NCI-H2171 (cell line): ENCODE data around the gene MAN1A1.
"Not testable (repeated sequence)": the region's sequence is repeated elsewhere in the genome, so short reads cannot be mapped to it uniquely, and the experiment has no call there.

ENCODE experiments used
- DNase-seq: peaks from one replicate; lab custom pipeline; 2025; lab: John Stamatoyannopoulos, UW

MAN1A1 gene

DNA sequence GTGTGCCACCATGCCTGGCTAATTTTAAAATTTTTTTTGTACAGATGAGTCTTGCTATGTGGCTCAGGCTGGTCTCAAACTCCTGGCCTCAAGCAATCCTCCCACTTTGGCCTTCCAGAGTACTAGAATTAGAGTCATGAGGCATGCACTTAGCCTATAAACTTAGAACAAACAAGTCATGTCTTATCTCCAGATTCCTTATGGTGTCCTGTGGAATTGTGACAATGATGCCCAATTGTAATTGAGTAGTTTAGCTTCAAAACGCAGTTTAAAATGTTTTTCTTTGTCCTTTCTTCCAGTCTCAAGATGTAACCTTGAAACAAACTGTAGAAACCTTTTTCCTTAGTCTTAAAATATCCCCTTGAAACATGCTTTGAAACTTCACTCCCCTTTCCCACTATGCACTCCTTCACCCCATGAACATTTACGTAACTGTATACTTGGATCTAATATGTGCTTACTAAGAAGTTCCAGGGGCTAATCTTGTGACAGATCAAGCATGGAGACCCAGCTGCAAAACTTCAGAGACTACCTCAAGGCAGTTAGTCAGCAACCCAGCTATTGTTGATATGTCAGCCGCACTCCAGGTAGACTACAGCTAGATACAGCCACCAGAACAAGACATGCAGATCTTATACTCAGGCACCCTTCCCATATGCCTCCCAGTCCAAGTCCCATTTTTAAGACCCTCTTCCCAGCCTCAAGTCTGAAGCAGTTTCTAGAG lies 46.2 kb downstream of the MAN1A1 start:
- DNase-seq: no peak

DNA sequence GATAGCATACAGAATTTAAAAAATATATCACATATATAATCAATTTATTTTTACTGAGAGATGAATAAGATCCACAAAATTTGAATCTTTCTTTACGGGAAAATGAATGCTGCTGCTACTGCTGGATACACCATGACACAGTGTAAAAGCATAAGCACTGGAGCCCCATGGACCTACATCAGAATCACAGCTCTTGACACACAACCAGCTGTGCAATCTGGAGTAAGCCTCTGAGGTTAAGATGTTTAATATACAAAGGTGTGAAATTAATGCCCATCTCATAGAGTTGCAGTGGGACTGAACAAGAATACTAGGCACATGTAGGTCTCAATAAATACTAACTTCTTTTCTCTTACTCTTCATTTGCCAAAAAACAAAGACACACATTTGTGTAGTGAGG lies 48.1 kb downstream of the MAN1A1 start:
- no peak for DNase-seq

DNA sequence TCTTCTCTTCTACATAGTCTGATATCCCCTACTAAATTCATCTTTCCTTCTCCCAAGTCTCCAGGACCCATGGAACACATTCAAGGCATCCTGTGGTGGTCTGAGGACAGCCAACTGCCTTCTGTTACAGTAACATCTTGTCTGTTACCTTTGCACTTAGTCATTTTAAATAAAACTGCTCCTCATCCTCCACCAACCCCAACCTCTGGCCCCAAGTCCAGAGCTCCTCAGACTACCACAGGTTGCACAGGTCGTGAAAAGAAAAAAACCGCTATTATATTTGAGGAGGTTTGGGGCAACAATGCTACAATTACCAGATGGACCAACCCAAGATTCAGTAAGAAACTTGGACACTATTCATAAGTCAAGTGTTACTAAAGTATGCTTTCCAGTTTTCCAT lies 49.9 kb downstream of the MAN1A1 start:
- DNase-seq: no peak

DNA sequence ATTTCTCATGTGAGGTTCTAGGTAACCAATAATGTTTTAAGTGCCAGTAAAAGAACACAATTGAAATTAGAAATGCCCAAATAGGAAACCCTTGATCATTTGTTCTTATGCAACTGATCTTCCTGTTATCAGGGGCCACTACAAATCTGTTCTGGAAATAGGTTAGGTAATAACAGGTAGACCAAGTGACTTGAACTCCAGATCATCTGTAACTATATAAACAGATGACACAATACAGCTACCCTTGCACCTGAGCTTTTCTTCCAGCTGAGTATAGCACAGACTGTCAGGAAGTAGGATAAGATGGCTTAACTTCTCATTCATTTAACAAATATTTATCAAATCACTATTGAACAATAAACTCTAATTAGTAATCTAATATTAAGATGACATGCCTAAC lies 52.5 kb downstream of the MAN1A1 start:
- no peak for DNase-seq

DNA sequence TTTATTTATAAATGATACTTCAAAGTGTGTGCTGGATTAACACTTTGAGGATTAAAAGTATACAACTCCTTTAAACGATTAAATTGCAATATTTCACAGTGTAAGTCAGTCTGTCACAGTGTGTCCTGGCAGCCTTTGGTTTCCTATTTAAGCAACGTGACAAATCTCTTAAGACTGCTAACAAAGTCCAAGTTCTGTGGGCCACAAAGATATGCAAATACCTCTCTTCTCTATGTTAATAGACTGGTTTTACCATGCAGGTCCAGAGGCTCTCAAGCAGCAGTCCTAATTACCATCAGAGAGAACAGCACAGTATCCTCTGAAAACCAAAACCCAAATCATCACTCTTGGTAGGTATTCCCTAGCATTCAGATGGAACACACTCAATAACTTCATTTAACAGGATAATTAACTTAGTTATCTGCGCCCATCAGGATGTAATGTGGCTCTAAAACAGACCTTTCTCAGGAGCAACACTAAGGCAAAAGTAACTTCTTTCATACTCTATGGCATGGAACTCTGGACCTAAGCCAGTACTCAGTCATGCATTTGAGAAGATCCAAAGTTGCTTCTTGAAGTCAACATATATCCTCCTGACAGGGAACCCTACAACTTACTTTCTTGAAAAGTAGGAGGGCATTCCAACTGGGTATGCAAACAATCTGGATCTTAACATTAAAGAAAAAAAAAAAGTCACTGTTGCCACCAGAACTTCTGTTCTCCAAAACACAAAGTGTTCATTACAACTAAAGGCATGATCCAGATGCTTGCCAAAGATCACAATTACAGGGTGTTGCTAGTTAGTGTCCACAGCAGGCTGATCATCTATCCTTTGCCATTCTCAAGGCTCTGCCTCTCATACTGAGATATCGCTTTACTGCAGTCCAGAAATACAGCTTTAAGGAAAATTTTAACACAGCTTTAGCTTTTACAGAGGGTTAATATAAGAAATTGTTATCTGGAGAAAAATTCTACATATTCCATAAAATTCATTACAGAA lies 53.2 kb downstream of the MAN1A1 start:
- no peak for DNase-seq

DNA sequence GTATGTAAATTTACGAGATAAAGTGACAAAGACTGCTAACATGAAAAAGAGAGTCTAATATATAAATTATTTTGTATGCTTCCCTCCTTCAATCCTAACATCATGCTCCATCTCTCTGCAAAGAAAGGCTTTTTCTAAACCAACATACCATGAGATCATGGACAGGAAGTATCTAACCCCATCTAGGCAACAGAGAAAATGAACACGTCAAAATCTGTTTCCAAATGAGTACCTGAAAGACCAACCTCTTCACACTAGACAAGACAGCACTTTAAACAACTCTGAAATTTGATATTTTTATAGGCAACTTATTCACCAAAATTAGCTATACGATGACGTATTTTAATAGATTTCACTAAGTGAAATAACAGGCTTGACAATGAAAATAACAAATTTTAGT lies 54.6 kb downstream of the MAN1A1 start:
- DNase-seq: no peak

DNA sequence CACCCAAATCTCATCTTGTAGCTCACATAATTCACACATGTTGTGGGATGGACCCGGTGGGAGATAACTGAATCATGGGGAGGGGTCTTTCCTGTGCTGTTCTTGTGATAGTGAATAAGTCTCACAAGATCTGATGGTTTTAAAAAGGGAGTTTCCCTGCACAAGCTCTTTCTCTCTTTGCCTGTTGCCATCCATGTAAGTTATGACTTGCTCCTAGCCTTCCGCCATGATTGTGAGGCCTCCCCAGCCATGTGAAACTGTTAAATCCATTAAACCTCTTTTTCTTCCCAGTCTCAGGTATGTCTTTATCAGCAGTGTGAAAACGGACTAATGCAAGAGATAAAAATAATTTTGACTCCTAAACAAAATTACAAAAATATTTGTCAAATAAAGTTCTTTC lies 58.5 kb downstream of the MAN1A1 start:
- DNase-seq: not testable (repeated sequence)

DNA sequence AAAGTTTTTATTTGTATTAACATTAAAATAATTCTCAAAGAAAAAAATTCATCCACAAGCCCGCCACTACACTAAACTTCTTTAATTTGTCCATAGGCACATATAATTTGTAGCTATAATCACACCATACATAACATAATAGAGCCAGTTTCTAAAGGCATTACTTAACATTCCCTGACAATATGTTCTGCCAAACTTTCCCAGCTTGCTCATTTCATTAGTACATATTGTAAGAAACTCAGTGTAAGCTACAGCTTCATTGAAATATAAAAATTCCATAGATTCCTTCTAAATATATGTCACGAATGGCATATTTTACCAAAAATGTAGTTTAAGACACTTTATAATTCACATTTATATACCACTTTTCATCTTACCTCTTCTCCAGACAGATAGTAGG lies 59.3 kb downstream of the MAN1A1 start:
- DNase-seq: no peak

DNA sequence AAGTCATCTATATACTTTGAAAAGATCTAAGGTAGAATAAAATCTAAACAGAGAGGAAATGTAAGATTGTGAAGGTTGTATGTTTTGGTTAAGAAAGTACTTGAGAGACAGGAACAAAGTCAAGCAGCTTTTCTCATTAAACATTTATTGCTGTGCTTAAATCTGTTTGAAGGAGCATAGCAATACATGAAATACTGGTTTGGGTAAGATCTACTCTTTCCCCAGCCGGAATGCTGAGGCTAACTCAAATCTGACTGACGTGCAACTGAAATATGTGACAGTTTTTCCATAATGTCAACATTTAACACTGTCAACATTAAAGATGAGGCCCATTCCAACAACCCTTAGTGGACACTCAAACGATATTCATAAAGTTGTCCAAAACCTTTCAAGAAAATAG lies 59.9 kb downstream of the MAN1A1 start:
- DNase-seq: no peak

DNA sequence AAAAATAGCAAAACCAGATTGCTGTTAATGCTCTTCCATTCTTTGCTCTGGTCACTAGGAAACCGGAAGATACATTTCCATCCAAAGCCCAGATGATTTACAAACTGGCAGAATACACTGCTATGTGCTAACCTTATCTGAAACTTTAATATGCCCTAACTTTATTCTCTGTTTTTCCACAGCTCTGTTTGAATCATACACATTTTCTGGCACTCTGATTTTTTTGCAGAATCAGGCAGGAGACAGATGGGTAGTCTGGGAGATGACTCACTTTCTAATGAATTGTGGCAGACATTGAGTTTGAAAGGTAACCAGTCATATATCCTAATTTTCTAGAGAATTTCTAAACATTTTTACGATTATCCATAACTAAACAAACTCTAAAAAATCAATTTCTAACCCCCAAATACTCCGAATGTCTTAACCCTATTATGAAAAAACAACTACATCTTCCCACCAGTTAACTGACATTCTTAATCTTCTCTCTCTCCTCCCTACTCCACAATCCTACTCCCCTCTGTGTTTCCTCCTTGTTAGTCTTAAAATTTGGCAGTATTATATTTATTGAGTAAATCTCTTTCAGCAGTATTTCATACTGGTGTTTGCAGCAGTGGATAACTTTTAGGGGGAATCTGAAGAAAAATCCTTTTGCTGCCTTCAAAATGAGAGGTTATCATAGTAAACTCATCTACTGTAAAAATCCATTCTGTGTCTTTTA lies 63.5 kb downstream of the MAN1A1 start:
- no peak for DNase-seq

DNA sequence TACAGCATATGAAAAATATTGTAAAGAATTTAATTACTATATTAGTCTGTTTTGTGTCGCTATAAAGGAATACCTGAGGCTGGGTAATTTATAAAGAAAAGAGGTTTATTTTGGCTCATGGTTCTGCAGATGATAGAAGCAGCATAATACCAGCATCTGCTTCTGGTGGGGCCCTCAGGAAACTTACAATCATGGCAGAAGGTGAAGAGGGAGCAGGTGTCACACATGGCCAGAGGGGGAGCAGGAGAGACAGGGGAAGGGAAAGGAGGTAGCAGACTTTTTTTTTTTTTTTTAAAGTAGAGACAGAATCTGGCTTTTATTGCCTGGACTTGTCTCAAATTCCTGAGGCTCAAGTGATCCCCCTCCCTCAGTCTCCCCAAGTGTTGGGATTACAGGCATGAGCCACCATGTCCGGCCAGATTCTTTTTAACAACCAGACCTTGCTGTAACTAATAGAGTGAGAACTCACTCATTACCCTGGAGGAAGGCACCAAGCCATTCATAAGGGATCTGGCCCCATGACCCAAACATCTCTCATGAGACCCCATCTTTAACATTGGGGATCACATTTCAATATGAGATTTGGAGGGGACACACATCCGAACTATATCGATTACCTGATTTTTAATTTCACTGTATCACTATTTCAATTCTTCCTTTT lies 64.6 kb downstream of the MAN1A1 start:
- DNase-seq: no peak

DNA sequence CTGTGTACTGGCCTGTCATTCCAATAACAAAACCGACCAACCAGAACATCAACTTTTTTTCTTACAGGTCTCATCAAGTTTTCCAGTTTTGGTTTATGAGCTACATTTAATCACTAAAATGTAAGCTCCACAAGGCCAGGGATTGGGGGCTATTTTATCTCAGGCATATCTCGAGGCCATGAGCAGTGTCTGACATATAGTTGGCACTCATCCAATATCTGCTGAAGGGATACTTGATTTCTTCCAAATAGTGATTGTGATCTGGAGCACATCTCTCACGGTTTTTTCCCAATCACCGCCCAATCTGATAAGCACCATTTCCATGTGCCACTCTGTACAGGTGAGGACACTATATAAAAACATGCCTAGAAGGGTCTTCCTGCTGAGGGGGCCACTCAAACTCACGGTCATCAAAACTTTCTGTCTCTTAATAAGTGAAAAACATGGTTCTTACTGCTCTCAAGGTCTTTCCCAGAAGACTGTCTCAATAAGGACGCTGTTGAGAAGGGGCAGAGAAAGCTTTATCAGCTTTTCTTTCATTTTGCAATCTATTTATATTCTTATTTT lies 65.5 kb downstream of the MAN1A1 start:
- no peak for DNase-seq

DNA sequence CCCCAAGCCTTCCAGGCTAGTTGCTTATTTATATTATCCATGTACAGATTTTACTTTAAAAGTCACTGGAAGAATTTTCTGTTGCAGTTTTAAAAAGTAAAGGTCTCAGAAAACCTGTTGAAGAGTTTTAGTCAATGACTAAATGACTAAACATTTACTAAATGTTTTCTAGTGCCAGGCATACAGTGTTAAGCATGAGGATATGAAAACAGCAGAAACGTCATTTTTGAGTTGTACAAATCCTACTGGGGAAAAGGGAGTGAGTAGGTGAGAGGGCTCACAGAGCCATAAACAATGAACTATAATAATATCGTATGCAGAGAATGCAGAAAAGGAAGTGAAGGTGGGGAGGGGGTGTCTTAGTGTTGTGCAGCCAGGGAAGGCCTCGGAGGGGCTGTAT lies 66.3 kb downstream of the MAN1A1 start:
- DNase-seq: no peak

DNA sequence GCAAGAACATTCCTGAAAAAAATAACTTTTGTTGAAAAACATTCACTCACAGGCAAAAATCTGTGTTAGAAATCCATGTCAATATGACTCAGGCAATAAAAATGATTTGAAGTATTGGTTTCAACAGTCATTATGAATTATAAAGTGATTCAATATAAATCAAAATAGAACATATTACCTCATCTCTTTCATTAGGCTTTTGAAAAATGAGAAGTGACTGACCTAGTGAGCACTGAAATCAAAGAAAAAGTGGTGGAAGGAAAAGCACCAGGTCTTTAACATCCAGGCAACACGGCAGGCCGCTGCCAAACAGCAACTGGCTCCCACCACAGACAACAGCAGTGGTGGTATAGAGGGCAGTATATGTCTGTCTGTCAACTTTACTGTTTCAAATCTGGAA lies 68.9 kb downstream of the MAN1A1 start:
- DNase-seq: no peak

DNA sequence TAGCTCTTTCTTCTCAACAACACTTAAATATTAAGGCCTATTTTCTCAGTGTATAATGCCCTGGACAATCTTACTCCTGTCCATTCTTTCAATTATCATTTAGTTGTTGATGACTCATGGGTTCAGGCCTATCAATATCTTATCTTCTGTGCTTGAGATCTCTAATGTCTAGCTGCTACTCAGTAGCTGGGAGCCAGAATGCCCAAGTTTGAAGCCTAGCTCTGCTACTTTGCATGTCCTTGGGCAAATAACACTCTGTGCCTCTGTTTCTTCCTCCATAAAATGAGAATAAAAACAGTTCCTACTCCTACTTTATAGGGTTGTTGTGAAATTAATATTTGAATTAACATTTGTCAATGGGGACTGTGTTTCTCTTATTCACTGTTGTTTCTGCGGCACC lies 69.5 kb downstream of the MAN1A1 start:
- no peak for DNase-seq

DNA sequence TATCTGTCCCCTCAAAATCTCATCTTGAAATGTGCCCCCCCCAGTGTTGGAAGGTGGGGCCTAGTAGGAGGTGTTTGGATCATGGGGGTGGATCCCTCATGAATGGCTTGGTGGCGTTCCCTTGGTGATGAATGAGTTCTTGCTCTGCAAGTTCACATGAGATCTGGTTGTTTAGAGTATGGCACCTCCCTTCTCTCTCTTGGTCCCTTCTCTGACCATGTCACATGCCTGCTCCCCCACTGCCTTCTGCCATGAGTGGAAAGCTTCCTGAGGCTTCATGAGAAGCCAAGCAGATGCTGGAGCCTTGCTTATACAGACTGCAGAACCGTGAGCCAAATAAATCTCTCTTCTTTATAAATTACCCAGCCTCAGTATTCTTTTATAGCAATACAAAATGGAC lies 70.9 kb downstream of the MAN1A1 start:
- no peak for DNase-seq

DNA sequence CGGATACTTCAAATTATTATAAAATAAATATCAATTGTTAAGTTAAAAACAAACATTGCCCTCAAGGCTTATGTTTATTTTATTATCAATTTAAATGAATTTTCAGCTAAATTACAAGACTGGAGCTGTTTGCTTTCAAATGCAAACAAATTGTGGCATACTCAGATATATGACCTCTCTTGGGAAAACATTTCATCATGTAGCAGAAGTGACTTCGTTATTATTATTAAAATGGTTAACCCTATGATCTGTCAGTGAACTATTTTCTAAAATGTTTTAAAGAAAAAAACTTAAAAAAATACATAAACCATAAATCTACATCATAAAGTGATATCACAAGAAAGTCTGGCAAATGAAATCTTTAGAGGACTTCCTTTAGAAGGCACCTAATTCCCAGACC lies 72.5 kb downstream of the MAN1A1 start:
- DNase-seq: no peak

DNA sequence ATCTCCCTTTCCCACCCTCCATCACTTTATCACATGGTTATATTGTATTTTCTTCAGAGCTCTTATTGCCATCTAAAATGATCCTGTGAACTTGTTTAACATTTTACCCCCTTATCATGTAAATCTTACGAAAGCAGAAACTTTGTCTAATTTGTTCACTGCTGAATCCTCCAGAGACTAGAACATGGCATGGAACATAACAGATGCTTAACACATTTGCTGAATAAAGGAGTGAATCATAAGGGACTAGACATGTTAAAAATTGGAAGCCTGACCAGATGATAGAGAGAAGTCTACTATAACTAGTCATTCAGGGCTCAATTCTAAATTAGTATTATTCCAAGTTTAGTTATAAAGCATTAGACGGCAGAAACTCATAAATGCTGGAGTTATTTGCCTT lies 73.3 kb downstream of the MAN1A1 start:
- DNase-seq: no peak

DNA sequence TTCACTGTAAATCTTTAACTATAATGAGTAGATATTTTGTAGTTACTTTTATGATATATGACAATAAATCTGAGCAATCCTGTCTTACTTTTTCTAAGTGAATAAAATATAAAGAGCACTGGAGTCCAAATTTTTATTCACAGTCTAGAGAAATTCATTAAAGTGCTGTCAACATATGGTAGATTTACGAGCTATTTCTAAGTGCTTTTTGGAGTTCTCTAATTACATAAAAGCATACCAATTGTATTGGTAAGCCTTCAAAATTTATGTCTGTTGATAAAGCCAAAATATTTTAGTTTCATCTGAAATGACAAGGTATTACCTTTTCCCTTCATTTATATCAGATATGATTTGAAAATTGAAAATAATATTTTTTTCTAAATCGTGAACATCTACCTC lies 75.4 kb downstream of the MAN1A1 start:
- DNase-seq: no peak

DNA sequence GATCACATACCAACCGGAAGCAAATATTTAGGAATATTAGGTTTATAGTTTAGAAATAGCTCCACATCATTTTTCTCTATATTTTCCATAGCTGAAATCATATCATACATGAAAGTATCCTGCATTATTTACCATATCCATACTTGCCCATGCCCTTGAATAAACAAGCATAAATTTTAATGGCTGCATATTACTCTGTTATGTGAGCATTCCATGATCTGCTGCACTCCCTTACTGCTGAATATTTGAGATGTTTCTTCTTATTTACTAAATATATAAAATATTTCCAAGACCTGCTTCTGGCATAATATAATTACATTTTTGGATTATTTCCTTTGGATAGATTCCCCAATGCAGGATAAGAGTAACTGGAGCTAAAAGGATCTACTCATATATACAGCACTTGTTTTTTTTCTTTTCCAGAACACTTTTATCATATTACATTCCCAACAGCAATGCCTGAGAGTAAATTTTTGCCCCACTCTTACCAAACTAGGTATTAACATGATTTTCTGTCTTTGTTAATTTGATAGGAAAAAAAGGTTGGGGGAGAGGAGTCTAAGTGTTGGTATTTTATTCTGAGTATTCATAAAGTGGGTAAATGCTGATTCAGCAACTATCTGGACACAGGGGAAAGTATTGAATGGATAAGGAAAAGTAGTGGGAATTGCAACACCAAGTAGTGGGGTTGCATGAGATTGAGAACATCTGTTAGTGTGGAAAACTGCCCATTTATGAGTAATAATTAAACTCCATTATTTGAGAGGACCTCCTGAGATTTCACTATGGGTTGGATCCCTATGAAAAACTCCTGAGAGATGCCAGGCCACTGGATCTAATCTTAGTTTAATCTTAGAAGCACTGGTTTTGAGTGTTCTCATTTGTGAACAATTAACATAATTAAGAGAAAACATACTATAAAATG lies 76.0 kb downstream of the MAN1A1 start:
- DNase-seq: no peak

DNA sequence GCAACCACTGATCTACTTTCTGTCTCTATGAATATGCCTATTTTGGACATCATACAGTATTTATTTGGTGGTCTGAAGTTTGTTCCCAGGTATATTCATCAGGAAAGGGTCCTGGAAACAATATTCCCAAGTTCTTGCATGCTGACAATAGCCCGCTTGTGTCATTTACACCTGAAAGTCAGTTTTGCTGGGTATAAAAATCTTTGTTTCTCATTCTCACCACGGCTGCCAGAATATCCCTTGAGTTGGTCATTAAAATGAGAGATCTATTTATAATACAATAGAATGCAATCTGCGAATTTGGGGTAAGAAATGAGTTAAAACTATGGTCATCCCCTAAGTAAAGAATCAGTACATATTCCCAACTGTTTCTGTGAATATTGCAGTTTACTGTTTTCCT lies 79.0 kb downstream of the MAN1A1 start:
- DNase-seq: no peak
